H1 (cell line): ENCODE measurements around the gene FGD4. TPM values are rescaled to one million over a fixed set of nuclear protein-coding genes. Genes with fewer than 3 reads are reported as not detected.

Experiments used
- CTCF ChIA-PET: fragments of 300-600 bp; sonication (Branson Sonifier 250); formaldehyde crosslinking; loops from one replicate; lab custom pipeline; 2021; ENCODE audit not compliant: partially characterized antibody; lab: Charles Lee
- POLR2A ChIA-PET: fragments of 300-600 bp; sonication (Branson Sonifier 250); formaldehyde crosslinking; loops from one replicate; lab custom pipeline; 2021; ENCODE audit warnings: inconsistent platforms; ENCODE audit not compliant: partially characterized antibody; lab: Charles Lee
- DNase-seq, 2 experiments: peaks; one replicate each; pipeline versions ENCODE4 v3.0.0 to v3.0.0-alpha.2; 2010 to 2022; ENCODE audit warnings: low spot score in 2 of 2, low read depth in 1 of 2, mixed read lengths in 1 of 2
- FAIRE-seq: peaks from 2 replicates; lab custom pipeline; 2011; peaks lifted over from hg19 to GRCh38; lab: Jason Lieb, UNC
- H2AFZ ChIP-seq: 2 replicates; pipeline ENCODE4 v1.8.1; 2012; ENCODE audit warnings: low read length, inconsistent platforms
- H2AK5ac ChIP-seq: 2 replicates; pipeline ENCODE4 v1.6.1; 2013; ENCODE audit warnings: low read depth, low read length
- H2BK120ac ChIP-seq: replicated peaks from 2 replicates; pipeline ENCODE3; 2013; ENCODE audit warnings: low read depth, low read length, inconsistent platforms
- H2BK12ac ChIP-seq: 2 replicates; pipeline ENCODE4 v1.6.1; 2013; ENCODE audit warnings: low read depth, low read length
- H2BK15ac ChIP-seq: 2 replicates; pipeline ENCODE4 v1.6.1; 2013; ENCODE audit warnings: low read length
- H2BK20ac ChIP-seq: 2 replicates; pipeline ENCODE4 v1.6.1; 2013; ENCODE audit warnings: low read length
- H2BK5ac ChIP-seq: 2 replicates; pipeline ENCODE4 v1.6.1; 2013; ENCODE audit warnings: low read depth, low read length
- H3K14ac ChIP-seq: 2 replicates; pipeline ENCODE4 v1.6.1; 2013; ENCODE audit warnings: inconsistent platforms; ENCODE audit not compliant: insufficient read length
- H3K18ac ChIP-seq: 2 replicates; pipeline ENCODE4 v1.6.1; 2013; ENCODE audit warnings: low read length; ENCODE audit errors: extremely low read depth
- H3K23ac ChIP-seq: 2 replicates; pipeline ENCODE4 v1.6.1; 2013; ENCODE audit warnings: inconsistent platforms; ENCODE audit not compliant: insufficient read length
- H3K23me2 ChIP-seq: 2 replicates; pipeline ENCODE4 v1.6.1; 2013; ENCODE audit warnings: low read depth, low read length
- H3K27ac ChIP-seq: 2 replicates; pipeline ENCODE4 v1.6.1; 2011; ENCODE audit warnings: low read depth, low read length, inconsistent platforms
- H3K27me3 ChIP-seq, 4 experiments: replicated peaks in 1 of 4; 1 replicate in 1 of 4; 2 replicates in 3 of 4; pipeline versions ENCODE4 v1.6.1 to v1.8.1; 2011 to 2013; ENCODE audit warnings: low read length in 3 of 4, mild to moderate bottlenecking in 3 of 4, inconsistent platforms in 2 of 4, mixed read lengths in 2 of 4, moderate library complexity in 1 of 4; ENCODE audit not compliant: control insufficient read depth in 3 of 4, insufficient read depth in 3 of 4; ENCODE audit errors: extremely low read depth in 1 of 4
- H3K36me3 ChIP-seq, 4 experiments: 2 replicates each; pipeline versions ENCODE4 v1.6.1 to v1.8.1; 2011 to 2013; ENCODE audit warnings: mild to moderate bottlenecking in 4 of 4, low read length in 3 of 4, moderate library complexity in 2 of 4, control low read depth in 1 of 4, inconsistent platforms in 1 of 4; ENCODE audit not compliant: insufficient read depth in 4 of 4, control insufficient read depth in 2 of 4
- H3K4ac ChIP-seq: replicated peaks from 2 replicates; pipeline ENCODE3; 2013; ENCODE audit warnings: low read length, low read depth, mixed read lengths, inconsistent platforms; ENCODE audit not compliant: insufficient read length
- H3K4me1 ChIP-seq, 4 experiments: replicated peaks in 1 of 4; 1 replicate in 1 of 4; 2 replicates in 3 of 4; pipeline versions ENCODE4 v1.6.1 to v1.8.1; 2011 to 2013; ENCODE audit warnings: low read length in 3 of 4, inconsistent platforms in 2 of 4, mixed read lengths in 1 of 4; ENCODE audit not compliant: insufficient read depth in 4 of 4, control insufficient read depth in 3 of 4
- H3K4me2 ChIP-seq, 2 experiments: 2 replicates each; pipeline versions ENCODE4 v1.6.1 to v1.8.1; 2011 to 2013; ENCODE audit warnings: low read depth in 2 of 2, low read length in 2 of 2, control low read depth in 1 of 2, inconsistent platforms in 1 of 2, mild to moderate bottlenecking in 1 of 2; ENCODE audit not compliant: insufficient read depth in 1 of 2
- H3K4me3 ChIP-seq, 4 experiments: fragments of 200-600, 300-600 bp in 1 of 4; sonication (generic), shearing (Covaris generic), sonication (Bioruptor Twin) in 1 of 4; 2 replicates each; pipeline versions ENCODE4 v1.5.1 to v1.8.1; 2011 to 2016; ENCODE audit warnings: low read length in 4 of 4, low read depth in 3 of 4, control low read depth in 2 of 4, inconsistent platforms in 2 of 4, mild to moderate bottlenecking in 2 of 4, mixed read lengths in 1 of 4, moderate library complexity in 1 of 4; ENCODE audit not compliant: insufficient read depth in 2 of 4; ENCODE audit errors: extremely low read depth in 1 of 4
- H3K56ac ChIP-seq: replicated peaks from 2 replicates; pipeline ENCODE3; 2013; ENCODE audit warnings: low read depth, mild to moderate bottlenecking, mixed read lengths, low read length, inconsistent platforms; ENCODE audit not compliant: insufficient read length
- H3K79me1 ChIP-seq: 2 replicates; pipeline ENCODE4 v1.6.1; 2013; ENCODE audit warnings: low read depth, low read length, control low read depth
- H3K79me2 ChIP-seq, 2 experiments: 2 replicates each; pipeline versions ENCODE4 v1.6.1 to v1.8.1; 2012 to 2013; ENCODE audit warnings: low read length in 2 of 2, mild to moderate bottlenecking in 2 of 2, inconsistent platforms in 1 of 2; ENCODE audit not compliant: insufficient read depth in 2 of 2, control insufficient read depth in 1 of 2
- H3K9ac ChIP-seq, 4 experiments: replicated peaks in 1 of 4; 1 replicate in 1 of 4; 2 replicates in 3 of 4; pipeline versions ENCODE4 v1.6.1 to v1.8.1; 2011 to 2013; ENCODE audit warnings: low read depth in 3 of 4, low read length in 3 of 4, control low read depth in 2 of 4, mild to moderate bottlenecking in 2 of 4, moderate library complexity in 2 of 4, inconsistent platforms in 1 of 4; ENCODE audit errors: extremely low read depth in 1 of 4
- H3K9me3 ChIP-seq, 2 experiments: 2 replicates each; pipeline versions ENCODE4 v1.6.1 to v1.8.1; 2012 to 2013; ENCODE audit warnings: mild to moderate bottlenecking in 2 of 2, moderate library complexity in 2 of 2, control low read depth in 1 of 2, inconsistent platforms in 1 of 2, low read depth in 1 of 2, low read length in 1 of 2, mixed read lengths in 1 of 2; ENCODE audit not compliant: insufficient read depth in 2 of 2
- H4K20me1 ChIP-seq, 2 experiments: replicated peaks in 1 of 2; 2 replicates each; pipeline versions ENCODE3 to v1.8.1; 2011 to 2013; ENCODE audit warnings: inconsistent platforms in 2 of 2, low read length in 2 of 2, mild to moderate bottlenecking in 1 of 2; ENCODE audit not compliant: insufficient read depth in 2 of 2, control insufficient read depth in 1 of 2
- H4K5ac ChIP-seq: 2 replicates; pipeline ENCODE4 v1.6.1; 2013; ENCODE audit warnings: low read length, low read depth, mixed read lengths, inconsistent platforms; ENCODE audit not compliant: insufficient read length
- H4K8ac ChIP-seq: 2 replicates; pipeline ENCODE4 v1.8.0; 2013; ENCODE audit warnings: mild to moderate bottlenecking, moderate library complexity, low read length, inconsistent platforms; ENCODE audit not compliant: insufficient read depth; ENCODE audit errors: extremely low read depth
- H4K91ac ChIP-seq: replicated peaks from 2 replicates; pipeline ENCODE3; 2013; ENCODE audit warnings: low read length, mixed read lengths, inconsistent platforms; ENCODE audit not compliant: insufficient read length
- BRCA1 ChIP-seq: IDR thresholded peaks from 2 replicates; pipeline ENCODE4 v1.6.1; 2012; ENCODE audit warnings: low read depth, low read length, improper control_type of control experiment
- CBX5 ChIP-seq: fragments of 300-800, 300-1000 bp; sonication (generic); IDR thresholded peaks from 2 replicates; pipeline ENCODE4 v1.7.1; 2016; ENCODE audit warnings: antibody characterized with exemption, low read length, low read depth
- EZH2 ChIP-seq: fragments of 200-600 bp; sonication (generic); IDR thresholded peaks from 2 replicates; pipeline ENCODE4 v1.7.1; 2012; ENCODE audit warnings: low read depth, mild to moderate bottlenecking, moderate library complexity, low read length, inconsistent platforms; ENCODE audit not compliant: severe bottlenecking
- RAD21 ChIP-seq, 2 experiments: IDR thresholded peaks in 1 of 2; conservative IDR thresholded peaks in 1 of 2; 2 replicates each; pipeline ENCODE4 v1.6.1; 2011; ENCODE audit warnings: low read depth in 2 of 2, low read length in 2 of 2, improper control_type of control experiment in 1 of 2, inconsistent platforms in 1 of 2, mild to moderate bottlenecking in 1 of 2, moderate library complexity in 1 of 2
- SAP30 ChIP-seq: fragments of 300-600 bp; sonication (generic); IDR thresholded peaks from 2 replicates; pipeline ENCODE4 v1.7.1; 2012; ENCODE audit warnings: low read length, moderate library complexity, mild to moderate bottlenecking, inconsistent platforms; ENCODE audit not compliant: insufficient read depth, insufficient replicate concordance
- SIX5 ChIP-seq: IDR thresholded peaks from 2 replicates; pipeline ENCODE4 v1.6.1; 2011; ENCODE audit warnings: mild to moderate bottlenecking, low read depth, low read length
- TAF1 ChIP-seq: IDR thresholded peaks from 2 replicates; pipeline ENCODE4 v1.6.1; 2011; ENCODE audit warnings: mild to moderate bottlenecking, low read depth, low read length
- TBP ChIP-seq: IDR thresholded peaks from 2 replicates; pipeline ENCODE4 v1.6.1; 2011; ENCODE audit warnings: low read depth, low read length, improper control_type of control experiment
- WGBS, 2 experiments: shearing (Covaris generic) in 1 of 2; methylation state at CpG; one replicate each; pipeline versions ENCODE4 v1.1.6 to v1.1.7; 2013 to 2015; ENCODE audit warnings: low lambda C conversion rate in 2 of 2, mixed read lengths in 2 of 2, inconsistent platforms in 1 of 2, low coverage in 1 of 2, missing lambda C conversion rate in 1 of 2; ENCODE audit not compliant: insufficient replicate concordance in 2 of 2, insufficient coverage in 1 of 2, insufficient read length in 1 of 2; ENCODE audit errors: extremely low coverage in 1 of 2, missing lambda C conversion rate in 1 of 2; 5-methylcytosine and 5-hydroxymethylcytosine counted together
- polyA plus RNA-seq, 7 experiments: library from polyadenylated mRNA; depleted of rRNA in 3 of 7; stranded (reverse) in 5 of 7; unstranded in 2 of 7; fragments of >200 nt in 5 of 7; fragments of 200-250 nt in 2 of 7; gene quantifications; 1 replicate in 5 of 7; 2 replicates in 1 of 7; 4 replicates in 1 of 7; pipeline versions ENCODE4 v1.2.1 to v1.2.3, GENCODE V29; 2011 to 2013; ENCODE audit warnings: missing spikeins in 2 of 7, mixed read lengths in 2 of 7
- total RNA-seq: library from RNA; stranded (reverse); fragmentation: NEBNext Ultra II Directional; extraction: Animal tissue kit (Norgen Biotek cat#: 25700); gene quantifications from 2 replicates; pipeline ENCODE4 v1.2.1, GENCODE V29; 2021
- TF ChIP-seq, protein P1 (sequence below): IDR thresholded peaks from 2 replicates; pipeline ENCODE4 v1.6.1; 2012; ENCODE audit warnings: inconsistent platforms
- TF ChIP-seq, protein P2 (sequence below), 3 experiments: IDR thresholded peaks; 1 replicate in 2 of 3; 2 replicates in 1 of 3; pipeline versions ENCODE4 v1.5.1 to v1.6.1; 2011; ENCODE audit warnings: low read length in 3 of 3, mild to moderate bottlenecking in 3 of 3, inconsistent platforms in 2 of 3, low read depth in 1 of 3, moderate library complexity in 1 of 3; ENCODE audit not compliant: insufficient read depth in 1 of 3; ENCODE audit errors: control extremely low read depth in 1 of 3

FGD4 gene
- total and polyA plus RNA-seq, 2 of the 8 experiments (the other 6 are each of a cell fraction or from before 2014, with no cell fraction given) = 8.5 to 48.2 TPM

DNA sequence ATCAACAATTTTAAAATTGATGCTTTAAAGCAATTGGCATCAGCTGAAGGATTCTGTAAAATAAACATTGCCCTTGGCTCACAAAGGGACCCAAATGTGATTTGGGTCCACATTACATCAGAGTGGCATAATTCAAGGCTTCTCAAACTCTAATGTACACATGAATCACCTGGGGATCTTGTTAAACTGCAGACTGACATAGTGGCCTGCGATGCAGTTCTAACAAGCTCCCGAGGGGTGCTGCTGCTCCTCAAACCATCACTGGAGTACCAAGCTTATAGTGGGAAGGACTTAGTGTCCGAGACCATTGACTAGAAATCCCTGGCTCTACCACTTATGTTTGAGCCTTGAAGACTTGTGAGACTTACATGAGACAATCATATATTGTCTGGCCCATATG is 247.9 kb downstream of the FGD4 start:
- H3K27ac ChIP-seq = no peak overlapping the region
- H4K20me1 ChIP-seq = no peaks in the 10 kb centered on the region
- no peak overlapping the region for H2BK15ac ChIP-seq
- no peak overlapping the region for H4K91ac ChIP-seq
- no peak overlapping the region for H2BK12ac ChIP-seq
- WGBS, 2 experiments = 93% methylated on average over 3 of the region's 3 CpGs; no CpG with 5 or more reads in 1 of the 2 experiments
- no peak overlapping the region for H3K4me3 ChIP-seq
- no peak overlapping the region for H3K4me2 ChIP-seq
- no peak overlapping the region for H2BK5ac ChIP-seq
- no peaks in the 10 kb centered on the region for H3K23me2 ChIP-seq
- DNase-seq = peak in 1 of 2 experiments; percentile 33
- H2AK5ac ChIP-seq = no peak overlapping the region
- peaks cover 0 to 15% (median 0%) of the 10 kb centered on the region in 4 experiments; a peak in 2 of 8 replicates for H3K36me3 ChIP-seq
- no peak overlapping the region for H3K14ac ChIP-seq
- H3K27me3 ChIP-seq = no peaks in the 10 kb centered on the region
- H3K56ac ChIP-seq = no peak overlapping the region
- H4K5ac ChIP-seq = no peak overlapping the region
- no peak overlapping the region for H3K23ac ChIP-seq
- H3K79me1 ChIP-seq = no peaks in the 10 kb centered on the region
- no peak overlapping the region for H3K18ac ChIP-seq
- H3K4me1 ChIP-seq = no peaks in the 10 kb centered on the region
- no peaks in the 10 kb centered on the region for H3K9me3 ChIP-seq
- no peak overlapping the region for H2BK20ac ChIP-seq
- H3K4ac ChIP-seq = no peak overlapping the region
- FAIRE-seq = no peak
- H4K8ac ChIP-seq = no peak overlapping the region
- CTCF ChIA-PET = interaction anchor here (0.7 to 3.1 kb wide), 6 partner anchors 10 to 1401 kb away, joined by 3 to 21 read pairs (median 4); no protein-coding TSS in a partner anchor
- POLR2A ChIA-PET = interaction anchor here (0.7 to 1.3 kb wide), 4 partner anchors 9 to 139 kb away, joined by 3 to 6 read pairs (median 3); no protein-coding TSS in a partner anchor
- no peak overlapping the region for H2AFZ ChIP-seq
- H3K79me2 ChIP-seq = no peaks in the 10 kb centered on the region
- no peak overlapping the region for H3K9ac ChIP-seq
- no peak overlapping the region for H2BK120ac ChIP-seq
- no peak for TF ChIP-seq EZH2
- no peak for TF ChIP-seq SIX5
- TF ChIP-seq RAD21 (IDR thresholded peaks at IDR 0.05 in 1 of 2, conservative IDR thresholded peaks at IDR 0.05 in 1 of 2; ENCODE audit: low read depth in 2 of 2, low read length in 2 of 2) = peak in 1 of 2 experiments; percentile 8; a peak in 1 of 4 replicates
- TF ChIP-seq TBP = no peak
- TF ChIP-seq SAP30 = no peak
- TF ChIP-seq, protein P1, sequence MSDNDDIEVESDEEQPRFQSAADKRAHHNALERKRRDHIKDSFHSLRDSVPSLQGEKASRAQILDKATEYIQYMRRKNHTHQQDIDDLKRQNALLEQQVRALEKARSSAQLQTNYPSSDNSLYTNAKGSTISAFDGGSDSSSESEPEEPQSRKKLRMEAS = no peak
- TF ChIP-seq TAF1 = no peak
- TF ChIP-seq BRCA1 = no peak
- TF ChIP-seq CBX5 = no peak
- TF ChIP-seq, protein P2, sequence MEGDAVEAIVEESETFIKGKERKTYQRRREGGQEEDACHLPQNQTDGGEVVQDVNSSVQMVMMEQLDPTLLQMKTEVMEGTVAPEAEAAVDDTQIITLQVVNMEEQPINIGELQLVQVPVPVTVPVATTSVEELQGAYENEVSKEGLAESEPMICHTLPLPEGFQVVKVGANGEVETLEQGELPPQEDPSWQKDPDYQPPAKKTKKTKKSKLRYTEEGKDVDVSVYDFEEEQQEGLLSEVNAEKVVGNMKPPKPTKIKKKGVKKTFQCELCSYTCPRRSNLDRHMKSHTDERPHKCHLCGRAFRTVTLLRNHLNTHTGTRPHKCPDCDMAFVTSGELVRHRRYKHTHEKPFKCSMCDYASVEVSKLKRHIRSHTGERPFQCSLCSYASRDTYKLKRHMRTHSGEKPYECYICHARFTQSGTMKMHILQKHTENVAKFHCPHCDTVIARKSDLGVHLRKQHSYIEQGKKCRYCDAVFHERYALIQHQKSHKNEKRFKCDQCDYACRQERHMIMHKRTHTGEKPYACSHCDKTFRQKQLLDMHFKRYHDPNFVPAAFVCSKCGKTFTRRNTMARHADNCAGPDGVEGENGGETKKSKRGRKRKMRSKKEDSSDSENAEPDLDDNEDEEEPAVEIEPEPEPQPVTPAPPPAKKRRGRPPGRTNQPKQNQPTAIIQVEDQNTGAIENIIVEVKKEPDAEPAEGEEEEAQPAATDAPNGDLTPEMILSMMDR (IDR thresholded peaks at IDR 0.05; ENCODE audit: control extremely low read depth in 1 of 3, insufficient read depth in 1 of 3, low read depth in 1 of 3, low read length in 3 of 3) = peak in 1 of 3 experiments; percentile 3; a peak in 1 of 4 replicates
